HCT116 (cell line): ENCODE measurements around the gene AQP10. TPM values are rescaled to one million over a fixed set of nuclear protein-coding genes. Genes with fewer than 3 reads are reported as not detected.
"Not testable (repeated sequence)": the region's sequence is repeated elsewhere in the genome, so short reads cannot be mapped to it uniquely, and the experiment has no call there.

Experiments
- ATAC-seq: fragments of 200-7000 bp; cut with Tn5 transposase; 2 replicates; pipeline ENCODE4 v1.9.1; 2020; ENCODE audit warnings: mild to moderate bottlenecking, moderate library complexity
- BruUV-seq: library from RNA; stranded (reverse); fragments of 400-500 nt; replicated peaks from 2 replicates; lab custom pipeline; 2021; lab: Mats Ljungman, UMichigan
- CTCF ChIA-PET: fragments of 300-600 bp; sonication (Branson Sonifier 250); formaldehyde crosslinking; loops from one replicate; lab custom pipeline; 2021; ENCODE audit warnings: antibody characterized with exemption; lab: Charles Lee
- POLR2A ChIA-PET: fragments of 300-600, 350-600 bp; sonication (Branson Sonifier 250); formaldehyde crosslinking; loops from one replicate; lab custom pipeline; 2021; ENCODE audit warnings: antibody characterized with exemption; lab: Charles Lee
- RAD21 ChIA-PET, 2 experiments: fragments of 300-600 bp; sonication (Branson Sonifier 250); formaldehyde crosslinking; loops; one replicate each; lab custom pipeline; 2023; ENCODE audit warnings: low total read pairs in 2 of 2; ENCODE audit not compliant: uncharacterized antibody in 2 of 2, unreplicated experiment in 2 of 2, low non-redundant PET in 1 of 2; lab: Charles Lee
- DNase-seq: peaks from one replicate; pipeline ENCODE4 v3.0.0-alpha.2; 2010; ENCODE audit warnings: low read depth, low spot score
- H2AFZ ChIP-seq: fragments of 200-600 bp; shearing (Covaris generic), sonication (generic); 2 replicates; pipeline ENCODE4 v1.6.1; 2017; ENCODE audit warnings: low read depth, mixed run types, mixed read lengths, antibody characterized with exemption, low read length; ENCODE audit not compliant: poor library complexity, severe bottlenecking
- H3K27ac ChIP-seq: 2 replicates; pipeline ENCODE4 v1.5.1; 2012; ENCODE audit warnings: low read depth, low read length
- H3K27me3 ChIP-seq: fragments of 200-600 bp; sonication (generic); 2 replicates; pipeline ENCODE4 v1.6.1; 2016; ENCODE audit warnings: mixed run types, low read length, mixed read lengths; ENCODE audit not compliant: insufficient read depth
- H3K36me3 ChIP-seq, 2 experiments: fragments of 200-500 bp in 1 of 2; fragments of 200-600 bp in 1 of 2; sonication (Bioruptor generic) in 1 of 2; sonication (generic) in 1 of 2; 2 replicates each; pipeline versions ENCODE4 v1.5.1 to v1.6.1; 2014 to 2016; ENCODE audit warnings: low read length in 2 of 2, inconsistent platforms in 1 of 2, mixed read lengths in 1 of 2, mixed run types in 1 of 2; ENCODE audit not compliant: insufficient read depth in 2 of 2, control insufficient read depth in 1 of 2
- H3K4me1 ChIP-seq, 2 experiments: fragments of 200-600 bp in 1 of 2; sonication (generic) in 1 of 2; 2 replicates each; pipeline versions ENCODE4 v1.5.1 to v1.6.1; 2012 to 2017; ENCODE audit warnings: low read length in 2 of 2, inconsistent platforms in 1 of 2, mild to moderate bottlenecking in 1 of 2, mixed read lengths in 1 of 2, mixed run types in 1 of 2, moderate library complexity in 1 of 2; ENCODE audit not compliant: insufficient read depth in 2 of 2, control insufficient read depth in 1 of 2
- H3K4me2 ChIP-seq: fragments of 200-600 bp; sonication (generic); 2 replicates; pipeline ENCODE4 v1.6.1; 2017; ENCODE audit warnings: mixed run types, low read length, mixed read lengths
- H3K4me3 ChIP-seq, 2 experiments: fragments of 200-600 bp in 1 of 2; sonication (generic) in 1 of 2; replicated peaks in 1 of 2; 2 replicates each; pipeline ENCODE4 v1.5.1; 2011 to 2016; ENCODE audit warnings: low read length in 2 of 2, control low read depth in 1 of 2, low read depth in 1 of 2, mild to moderate bottlenecking in 1 of 2, mixed read lengths in 1 of 2, mixed run types in 1 of 2
- H3K79me2 ChIP-seq: fragments of 200-600 bp; sonication (generic); 2 replicates; pipeline ENCODE4 v1.6.1; 2017; ENCODE audit warnings: mild to moderate bottlenecking, mixed run types, low read length, moderate library complexity, mixed read lengths; ENCODE audit not compliant: insufficient read depth
- H3K9ac ChIP-seq: fragments of 200-600 bp; sonication (generic); 2 replicates; pipeline ENCODE4 v1.6.1; 2016; ENCODE audit warnings: low read length, mixed read lengths
- H3K9me2 ChIP-seq: fragments of 200-600 bp; sonication (generic), shearing (Covaris generic); 2 replicates; pipeline ENCODE4 v1.6.1; 2017; ENCODE audit warnings: mixed run types, mild to moderate bottlenecking, moderate library complexity; ENCODE audit not compliant: insufficient read depth
- H3K9me3 ChIP-seq, 2 experiments: fragments of 200-500 bp in 1 of 2; fragments of 200-600 bp in 1 of 2; sonication (Bioruptor generic) in 1 of 2; sonication (generic) in 1 of 2; 2 replicates each; pipeline ENCODE4 v1.6.1; 2014 to 2017; ENCODE audit warnings: low read length in 2 of 2, mixed read lengths in 2 of 2, inconsistent platforms in 1 of 2, low read depth in 1 of 2, mild to moderate bottlenecking in 1 of 2, mixed run types in 1 of 2, moderate library complexity in 1 of 2; ENCODE audit not compliant: control insufficient read depth in 1 of 2, insufficient read depth in 1 of 2
- H4K20me1 ChIP-seq: fragments of 200-600 bp; sonication (generic), shearing (Covaris generic); 2 replicates; pipeline ENCODE4 v1.6.1; 2017; ENCODE audit warnings: mixed run types, mild to moderate bottlenecking, moderate library complexity; ENCODE audit not compliant: insufficient read depth
- CBX3 ChIP-seq: IDR thresholded peaks from 2 replicates; pipeline ENCODE4 v1.6.1; 2012; ENCODE audit warnings: low read depth
- CEBPB ChIP-seq: IDR thresholded peaks from 2 replicates; pipeline ENCODE4 v1.6.1; 2012; ENCODE audit warnings: low read depth
- ELF1 ChIP-seq: IDR thresholded peaks from 2 replicates; pipeline ENCODE4 v1.6.1; 2012; ENCODE audit warnings: low read depth, borderline replicate concordance
- JUND ChIP-seq: IDR thresholded peaks from 2 replicates; pipeline ENCODE4 v1.6.1; 2012
- POLR2AphosphoS5 ChIP-seq: IDR thresholded peaks from 2 replicates; pipeline ENCODE4 v1.6.1; 2011; ENCODE audit warnings: mild to moderate bottlenecking, low read depth, low read length, moderate library complexity
- RAD21 ChIP-seq: IDR thresholded peaks from 2 replicates; pipeline ENCODE4 v1.6.1; 2012; ENCODE audit warnings: low read depth, mild to moderate bottlenecking
- SIN3A ChIP-seq: IDR thresholded peaks from 2 replicates; pipeline ENCODE4 v1.6.1; 2012; ENCODE audit warnings: low read depth
- SRF ChIP-seq: IDR thresholded peaks from 2 replicates; pipeline ENCODE4 v1.6.1; 2012; ENCODE audit warnings: low read depth
- ZFX ChIP-seq: fragments of 450-650 bp; IDR thresholded peaks from 2 replicates; pipeline ENCODE4 v1.6.1; 2017
- intact Hi-C: fragments of 100-400 bp; cut with micrococcal nuclease; formaldehyde crosslinking; loops from 2 replicates; pipeline ENCODE4 v1.10.0; 2022
- total RNA-seq: library from RNA; stranded (reverse); gene quantifications from one replicate; pipeline ENCODE4 v1.2.1, GENCODE V29; 2021; ENCODE audit not compliant: unreplicated experiment
- TF ChIP-seq, protein P1 (sequence below): IDR thresholded peaks from 2 replicates; pipeline ENCODE4 v1.6.1; 2012

AQP10 gene
- total RNA-seq, 1 experiment from 2014 or later: not detected

GRCh38 chr1:154338875-154339274, 18.0 kb downstream of the AQP10 start:
- BruUV-seq: no TSS peak
- Histone ChIP-seq H3K27me3 (no peaks in the 10 kb centered on the region), H3K4me1 (peaks cover 0 to 4% of the 10 kb centered on the region in 2 experiments; a peak in 1 of 4 replicates), H3K9me2 (no peaks in the 10 kb centered on the region), H3K9me3 (no peaks in the 10 kb centered on the region), H3K4me2 (no peak overlapping the region), H2AFZ (no peak overlapping the region), H3K4me3 (no peak overlapping the region), H3K36me3 (peaks cover 0 to 11% of the 10 kb centered on the region in 2 experiments; a peak in 2 of 4 replicates), H3K27ac (no peak overlapping the region), H3K9ac (no peak overlapping the region), H3K79me2 (no peaks in the 10 kb centered on the region), H4K20me1 (no peaks in the 10 kb centered on the region)
- ChIA-PET RAD21 (no interaction called here), CTCF (no interaction called here), POLR2A (no interaction called here)
- intact Hi-C loops: loop anchor here (5.0 kb wide), 1 partner anchor 152 kb away; no protein-coding TSS in a partner anchor
- TF ChIP-seq RAD21 (no peak), CBX3 (no peak), POLR2AphosphoS5 (no peak)
- no peak for ATAC-seq
- DNase-seq: no peak

DNA sequence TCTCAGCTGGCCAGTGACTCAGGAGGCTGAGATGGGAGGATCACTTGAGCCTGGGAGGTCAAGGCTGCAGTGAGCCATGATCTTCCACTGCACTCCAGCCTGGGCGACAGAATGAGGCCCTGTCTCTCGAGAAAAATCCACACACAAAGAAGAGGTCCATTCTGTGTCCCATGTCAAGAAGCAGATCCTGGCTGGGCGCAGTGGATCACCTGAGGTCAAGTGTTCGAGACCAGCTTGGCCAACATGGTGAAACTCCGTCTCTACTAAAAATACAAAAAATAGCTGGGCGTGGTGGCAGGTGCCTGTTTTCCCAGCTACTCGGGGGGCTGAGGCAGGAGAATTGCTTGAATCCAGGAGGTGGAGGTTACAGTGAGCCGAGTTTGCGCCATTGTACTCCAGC, 20.5 kb downstream of the AQP10 start:
- H3K4me1 ChIP-seq, POLR2A ChIA-PET, H3K27ac ChIP-seq, H3K4me3 ChIP-seq, H2AFZ ChIP-seq, DNase-seq, intact Hi-C loops, RAD21 ChIA-PET, ATAC-seq, H3K79me2 ChIP-seq, H3K27me3 ChIP-seq, H4K20me1 ChIP-seq, CTCF ChIA-PET, BruUV-seq, H3K9me2 ChIP-seq, H3K4me2 ChIP-seq, H3K9me3 ChIP-seq, H3K9ac ChIP-seq: not testable (repeated sequence)
- H3K36me3 ChIP-seq: peaks cover 19 to 20% of the 10 kb centered on the region in 2 experiments

GRCh38 chr1:154342132-154342531, 21.2 kb downstream of the AQP10 start:
- DNase-seq (no peak), ATAC-seq (no peak)
- ChIA-PET RAD21 (no interaction called here), CTCF (no interaction called here), POLR2A (no interaction called here)
- no peaks in the 10 kb centered on the region for H3K27me3 ChIP-seq
- H3K4me2 ChIP-seq: no peak overlapping the region
- H4K20me1 ChIP-seq: no peaks in the 10 kb centered on the region
- no peak overlapping the region for H3K9ac ChIP-seq
- H3K9me3 ChIP-seq: no peaks in the 10 kb centered on the region
- no peaks in the 10 kb centered on the region for H3K9me2 ChIP-seq
- no peaks in the 10 kb centered on the region for H3K79me2 ChIP-seq
- H2AFZ ChIP-seq: no peak overlapping the region
- intact Hi-C loops: no loop called here
- no peak overlapping the region for H3K4me3 ChIP-seq
- H3K4me1 ChIP-seq: no peaks in the 10 kb centered on the region
- TF ChIP-seq CEBPB (no peak), CBX3 (no peak), SIN3A (no peak), JUND (no peak), SRF (no peak), ELF1 (no peak), ZFX (no peak), RAD21 (no peak)
- TF ChIP-seq, protein P1, sequence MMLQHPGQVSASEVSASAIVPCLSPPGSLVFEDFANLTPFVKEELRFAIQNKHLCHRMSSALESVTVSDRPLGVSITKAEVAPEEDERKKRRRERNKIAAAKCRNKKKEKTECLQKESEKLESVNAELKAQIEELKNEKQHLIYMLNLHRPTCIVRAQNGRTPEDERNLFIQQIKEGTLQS: no peak
- BruUV-seq: no TSS peak
- peaks cover 20 to 24% of the 10 kb centered on the region in 2 experiments for H3K36me3 ChIP-seq
- H3K27ac ChIP-seq: no peak overlapping the region
